Measurements from ENCODE around the gene SRR.

Gene SRR

GRCh38 chr17:2369551-2370210 is 65.9 kb downstream of the SRR start:
- no peak for DNase-seq (ENCODE audit: extremely low read depth in 1 of 2, low read depth in 1 of 2)

GRCh38 chr17:2370211-2370589 is 66.5 kb downstream of the SRR start:
- no peak for DNase-seq (ENCODE audit: extremely low read depth in 1 of 2, low read depth in 1 of 2)

- no peak for DNase-seq (ENCODE audit: extremely low read depth in 1 of 2, low read depth in 1 of 2)
Measured at GRCh38 chr17:2371183-2372130, 67.7 kb downstream of the SRR start.

- DNase-seq (ENCODE audit: extremely low read depth in 1 of 2, low read depth in 1 of 2) = no peak
Measured at GRCh38 chr17:2372180-2372579, 68.4 kb downstream of the SRR start.

GRCh38 chr17:2372681-2373080 is 68.9 kb downstream of the SRR start:
- DNase-seq (ENCODE audit: extremely low read depth in 1 of 2, low read depth in 1 of 2) = no peak

- no peak for DNase-seq (ENCODE audit: extremely low read depth in 1 of 2, low read depth in 1 of 2)
Measured at GRCh38 chr17:2373179-2373578, 69.4 kb downstream of the SRR start.

Measured in stimulated activated CD8-positive, alpha-beta memory T cell treated with anti-CD3 and anti-CD28 coated beads, Interleukin-7, amount 100 ng/mL, for 48 hours (primary cell).